Measurements from ENCODE around the gene KCNQ1. TPM values are rescaled to one million over a fixed set of nuclear protein-coding genes. Genes with fewer than 3 reads are reported as not detected.

KCNQ1 gene
- polyA plus RNA-seq, 3 donors = 11.5 to 13.4 (median 12.7) TPM

- no peak for DNase-seq
Measured at GRCh38 chr11:2440646-2441045, 4.2 kb upstream of the KCNQ1 start.

GRCh38 chr11:2441171-2441570 lies 3.6 kb upstream of the KCNQ1 start:
- no peak for DNase-seq

- DNase-seq = no peak
Measured at GRCh38 chr11:2442589-2442988, 2.2 kb upstream of the KCNQ1 start.

GRCh38 chr11:2443406-2443805 lies 1.4 kb upstream of the KCNQ1 start:
- no peak for DNase-seq

GRCh38 chr11:2443881-2444820 lies 657 bp upstream of the KCNQ1 start, which contains the start of gene TRPM5:
TRPM5 (minus strand) TSS chr11:2444514; CDS start chr11:2423036, 21,478 bp downstream.
- DNase-seq = no peak

GRCh38 chr11:2445746-2446551 lies 1.1 kb downstream of the KCNQ1 start:
- DNase-seq = no peak

- DNase-seq = no peak
Measured at GRCh38 chr11:2446590-2447252, 1.9 kb downstream of the KCNQ1 start.

- no peak for DNase-seq
Measured at GRCh38 chr11:2447253-2447950, 2.6 kb downstream of the KCNQ1 start.

GRCh38 chr11:2447951-2448650 lies 3.3 kb downstream of the KCNQ1 start:
- DNase-seq = no peak

GRCh38 chr11:2448661-2449547 lies 4.1 kb downstream of the KCNQ1 start:
- DNase-seq = no peak

- no peak for DNase-seq
Measured at GRCh38 chr11:2449548-2450320, 4.9 kb downstream of the KCNQ1 start.

GRCh38 chr11:2450321-2451041 lies 5.7 kb downstream of the KCNQ1 start:
- no peak for DNase-seq

- DNase-seq = no peak
Measured at GRCh38 chr11:2451336-2451735, 6.5 kb downstream of the KCNQ1 start.

- no peak for DNase-seq
Measured at GRCh38 chr11:2451916-2452315, 7.1 kb downstream of the KCNQ1 start.

GRCh38 chr11:2452321-2453012 lies 7.7 kb downstream of the KCNQ1 start:
- DNase-seq = peak; percentile 66

- no peak for DNase-seq
Measured at GRCh38 chr11:2453436-2453835, 8.6 kb downstream of the KCNQ1 start.

- DNase-seq = no peak
Measured at GRCh38 chr11:2458321-2458720, 13.5 kb downstream of the KCNQ1 start.
